K562 (cell line): ENCODE data around the gene MAP3K20. TPM values are rescaled to one million over a fixed set of nuclear protein-coding genes. Genes with fewer than 3 reads are reported as not detected.

Source experiments
- EP400 ChIP-seq: fragments of 450-650 bp; IDR thresholded peaks from 2 replicates; pipeline ENCODE4 v1.6.1; 2017; ENCODE audit warnings: antibody characterized with exemption, mild to moderate bottlenecking, moderate library complexity
- NCOR1 ChIP-seq: fragments of 450-650 bp; IDR thresholded peaks from 2 replicates; pipeline ENCODE4 v1.6.1; 2016; ENCODE audit warnings: mild to moderate bottlenecking, moderate library complexity
- POLR2H ChIP-seq: IDR thresholded peaks from 2 replicates; pipeline ENCODE4 v1.6.1; 2016; ENCODE audit warnings: missing genetic modification characterization, low read depth, mild to moderate bottlenecking, control low read depth, missing compliant biosample characterization, moderate library complexity
- SRF ChIP-seq, 2 experiments: fragments of 250-450, 450-650 bp in 1 of 2; sonication (Bioruptor Pico) in 1 of 2; sonication (generic) in 1 of 2; formaldehyde crosslinking; IDR thresholded peaks; 2 replicates each; pipeline versions ENCODE4 v1.5.0 to v1.5.1; 2020 to 2022; ENCODE audit warnings: mild to moderate bottlenecking in 1 of 2, missing genetic modification reagents in 1 of 2
- TAF15 ChIP-seq: fragments of 200-400 bp; formaldehyde crosslinking; IDR thresholded peaks from 2 replicates; pipeline ENCODE4 v1.6.1; 2017; ENCODE audit warnings: mild to moderate bottlenecking, low read depth, low read length, moderate library complexity
- polyA plus RNA-seq, 8 experiments: library from polyadenylated mRNA; depleted of rRNA in 4 of 8; stranded (reverse) in 5 of 8; unstranded in 3 of 8; fragments of >200 nt; fragmentation: Nextera tagmentation in 2 of 8; fragmentation: Illumina TruSeq in 1 of 8; extraction: Ambion mirVana in 2 of 8; extraction: Trizol in 1 of 8; gene quantifications; 2 replicates each; pipeline versions ENCODE4 v1.2.1 to v1.2.3, GENCODE V29; 2011 to 2014; ENCODE audit warnings: inconsistent platforms in 1 of 8, missing spikeins in 1 of 8
- total RNA-seq, 7 experiments: library from RNA; depleted of rRNA in 6 of 7; stranded (reverse); fragments of >200 nt in 6 of 7; fragmentation: Illumina TruSeq in 2 of 7; extraction: Trizol in 2 of 7; gene quantifications; 2 replicates each; pipeline versions ENCODE4 v1.2.1 to v1.2.3, GENCODE V29; 2011 to 2021; ENCODE audit warnings: low replicate concordance in 1 of 7
- TF ChIP-seq, protein P1 (sequence below): fragments of 200-600 bp; sonication (generic); IDR thresholded peaks from one replicate; pipeline ENCODE4 v1.6.1; 2012; ENCODE audit warnings: mild to moderate bottlenecking, low read depth, low read length, inconsistent platforms
- TF ChIP-seq, protein P2 (sequence below), 2 experiments: fragments of 450-650 bp; IDR thresholded peaks; 2 replicates each; pipeline ENCODE4 v1.6.1; 2016; ENCODE audit warnings: mild to moderate bottlenecking in 2 of 2, borderline replicate concordance in 1 of 2, low read depth in 1 of 2, moderate library complexity in 1 of 2

MAP3K20 gene
- total and polyA plus RNA-seq, 9 of the 15 experiments (the other 6 are each of a cell fraction or from before 2014, with no cell fraction given), result 9.8 to 34.2 (median 27.3) TPM

- TF ChIP-seq, protein P1, sequence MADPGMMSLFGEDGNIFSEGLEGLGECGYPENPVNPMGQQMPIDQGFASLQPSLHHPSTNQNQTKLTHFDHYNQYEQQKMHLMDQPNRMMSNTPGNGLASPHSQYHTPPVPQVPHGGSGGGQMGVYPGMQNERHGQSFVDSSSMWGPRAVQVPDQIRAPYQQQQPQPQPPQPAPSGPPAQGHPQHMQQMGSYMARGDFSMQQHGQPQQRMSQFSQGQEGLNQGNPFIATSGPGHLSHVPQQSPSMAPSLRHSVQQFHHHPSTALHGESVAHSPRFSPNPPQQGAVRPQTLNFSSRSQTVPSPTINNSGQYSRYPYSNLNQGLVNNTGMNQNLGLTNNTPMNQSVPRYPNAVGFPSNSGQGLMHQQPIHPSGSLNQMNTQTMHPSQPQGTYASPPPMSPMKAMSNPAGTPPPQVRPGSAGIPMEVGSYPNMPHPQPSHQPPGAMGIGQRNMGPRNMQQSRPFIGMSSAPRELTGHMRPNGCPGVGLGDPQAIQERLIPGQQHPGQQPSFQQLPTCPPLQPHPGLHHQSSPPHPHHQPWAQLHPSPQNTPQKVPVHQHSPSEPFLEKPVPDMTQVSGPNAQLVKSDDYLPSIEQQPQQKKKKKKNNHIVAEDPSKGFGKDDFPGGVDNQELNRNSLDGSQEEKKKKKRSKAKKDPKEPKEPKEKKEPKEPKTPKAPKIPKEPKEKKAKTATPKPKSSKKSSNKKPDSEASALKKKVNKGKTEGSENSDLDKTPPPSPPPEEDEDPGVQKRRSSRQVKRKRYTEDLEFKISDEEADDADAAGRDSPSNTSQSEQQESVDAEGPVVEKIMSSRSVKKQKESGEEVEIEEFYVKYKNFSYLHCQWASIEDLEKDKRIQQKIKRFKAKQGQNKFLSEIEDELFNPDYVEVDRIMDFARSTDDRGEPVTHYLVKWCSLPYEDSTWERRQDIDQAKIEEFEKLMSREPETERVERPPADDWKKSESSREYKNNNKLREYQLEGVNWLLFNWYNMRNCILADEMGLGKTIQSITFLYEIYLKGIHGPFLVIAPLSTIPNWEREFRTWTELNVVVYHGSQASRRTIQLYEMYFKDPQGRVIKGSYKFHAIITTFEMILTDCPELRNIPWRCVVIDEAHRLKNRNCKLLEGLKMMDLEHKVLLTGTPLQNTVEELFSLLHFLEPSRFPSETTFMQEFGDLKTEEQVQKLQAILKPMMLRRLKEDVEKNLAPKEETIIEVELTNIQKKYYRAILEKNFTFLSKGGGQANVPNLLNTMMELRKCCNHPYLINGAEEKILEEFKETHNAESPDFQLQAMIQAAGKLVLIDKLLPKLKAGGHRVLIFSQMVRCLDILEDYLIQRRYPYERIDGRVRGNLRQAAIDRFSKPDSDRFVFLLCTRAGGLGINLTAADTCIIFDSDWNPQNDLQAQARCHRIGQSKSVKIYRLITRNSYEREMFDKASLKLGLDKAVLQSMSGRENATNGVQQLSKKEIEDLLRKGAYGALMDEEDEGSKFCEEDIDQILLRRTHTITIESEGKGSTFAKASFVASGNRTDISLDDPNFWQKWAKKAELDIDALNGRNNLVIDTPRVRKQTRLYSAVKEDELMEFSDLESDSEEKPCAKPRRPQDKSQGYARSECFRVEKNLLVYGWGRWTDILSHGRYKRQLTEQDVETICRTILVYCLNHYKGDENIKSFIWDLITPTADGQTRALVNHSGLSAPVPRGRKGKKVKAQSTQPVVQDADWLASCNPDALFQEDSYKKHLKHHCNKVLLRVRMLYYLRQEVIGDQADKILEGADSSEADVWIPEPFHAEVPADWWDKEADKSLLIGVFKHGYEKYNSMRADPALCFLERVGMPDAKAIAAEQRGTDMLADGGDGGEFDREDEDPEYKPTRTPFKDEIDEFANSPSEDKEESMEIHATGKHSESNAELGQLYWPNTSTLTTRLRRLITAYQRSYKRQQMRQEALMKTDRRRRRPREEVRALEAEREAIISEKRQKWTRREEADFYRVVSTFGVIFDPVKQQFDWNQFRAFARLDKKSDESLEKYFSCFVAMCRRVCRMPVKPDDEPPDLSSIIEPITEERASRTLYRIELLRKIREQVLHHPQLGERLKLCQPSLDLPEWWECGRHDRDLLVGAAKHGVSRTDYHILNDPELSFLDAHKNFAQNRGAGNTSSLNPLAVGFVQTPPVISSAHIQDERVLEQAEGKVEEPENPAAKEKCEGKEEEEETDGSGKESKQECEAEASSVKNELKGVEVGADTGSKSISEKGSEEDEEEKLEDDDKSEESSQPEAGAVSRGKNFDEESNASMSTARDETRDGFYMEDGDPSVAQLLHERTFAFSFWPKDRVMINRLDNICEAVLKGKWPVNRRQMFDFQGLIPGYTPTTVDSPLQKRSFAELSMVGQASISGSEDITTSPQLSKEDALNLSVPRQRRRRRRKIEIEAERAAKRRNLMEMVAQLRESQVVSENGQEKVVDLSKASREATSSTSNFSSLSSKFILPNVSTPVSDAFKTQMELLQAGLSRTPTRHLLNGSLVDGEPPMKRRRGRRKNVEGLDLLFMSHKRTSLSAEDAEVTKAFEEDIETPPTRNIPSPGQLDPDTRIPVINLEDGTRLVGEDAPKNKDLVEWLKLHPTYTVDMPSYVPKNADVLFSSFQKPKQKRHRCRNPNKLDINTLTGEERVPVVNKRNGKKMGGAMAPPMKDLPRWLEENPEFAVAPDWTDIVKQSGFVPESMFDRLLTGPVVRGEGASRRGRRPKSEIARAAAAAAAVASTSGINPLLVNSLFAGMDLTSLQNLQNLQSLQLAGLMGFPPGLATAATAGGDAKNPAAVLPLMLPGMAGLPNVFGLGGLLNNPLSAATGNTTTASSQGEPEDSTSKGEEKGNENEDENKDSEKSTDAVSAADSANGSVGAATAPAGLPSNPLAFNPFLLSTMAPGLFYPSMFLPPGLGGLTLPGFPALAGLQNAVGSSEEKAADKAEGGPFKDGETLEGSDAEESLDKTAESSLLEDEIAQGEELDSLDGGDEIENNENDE, result no peak
- TF ChIP-seq, protein P2, sequence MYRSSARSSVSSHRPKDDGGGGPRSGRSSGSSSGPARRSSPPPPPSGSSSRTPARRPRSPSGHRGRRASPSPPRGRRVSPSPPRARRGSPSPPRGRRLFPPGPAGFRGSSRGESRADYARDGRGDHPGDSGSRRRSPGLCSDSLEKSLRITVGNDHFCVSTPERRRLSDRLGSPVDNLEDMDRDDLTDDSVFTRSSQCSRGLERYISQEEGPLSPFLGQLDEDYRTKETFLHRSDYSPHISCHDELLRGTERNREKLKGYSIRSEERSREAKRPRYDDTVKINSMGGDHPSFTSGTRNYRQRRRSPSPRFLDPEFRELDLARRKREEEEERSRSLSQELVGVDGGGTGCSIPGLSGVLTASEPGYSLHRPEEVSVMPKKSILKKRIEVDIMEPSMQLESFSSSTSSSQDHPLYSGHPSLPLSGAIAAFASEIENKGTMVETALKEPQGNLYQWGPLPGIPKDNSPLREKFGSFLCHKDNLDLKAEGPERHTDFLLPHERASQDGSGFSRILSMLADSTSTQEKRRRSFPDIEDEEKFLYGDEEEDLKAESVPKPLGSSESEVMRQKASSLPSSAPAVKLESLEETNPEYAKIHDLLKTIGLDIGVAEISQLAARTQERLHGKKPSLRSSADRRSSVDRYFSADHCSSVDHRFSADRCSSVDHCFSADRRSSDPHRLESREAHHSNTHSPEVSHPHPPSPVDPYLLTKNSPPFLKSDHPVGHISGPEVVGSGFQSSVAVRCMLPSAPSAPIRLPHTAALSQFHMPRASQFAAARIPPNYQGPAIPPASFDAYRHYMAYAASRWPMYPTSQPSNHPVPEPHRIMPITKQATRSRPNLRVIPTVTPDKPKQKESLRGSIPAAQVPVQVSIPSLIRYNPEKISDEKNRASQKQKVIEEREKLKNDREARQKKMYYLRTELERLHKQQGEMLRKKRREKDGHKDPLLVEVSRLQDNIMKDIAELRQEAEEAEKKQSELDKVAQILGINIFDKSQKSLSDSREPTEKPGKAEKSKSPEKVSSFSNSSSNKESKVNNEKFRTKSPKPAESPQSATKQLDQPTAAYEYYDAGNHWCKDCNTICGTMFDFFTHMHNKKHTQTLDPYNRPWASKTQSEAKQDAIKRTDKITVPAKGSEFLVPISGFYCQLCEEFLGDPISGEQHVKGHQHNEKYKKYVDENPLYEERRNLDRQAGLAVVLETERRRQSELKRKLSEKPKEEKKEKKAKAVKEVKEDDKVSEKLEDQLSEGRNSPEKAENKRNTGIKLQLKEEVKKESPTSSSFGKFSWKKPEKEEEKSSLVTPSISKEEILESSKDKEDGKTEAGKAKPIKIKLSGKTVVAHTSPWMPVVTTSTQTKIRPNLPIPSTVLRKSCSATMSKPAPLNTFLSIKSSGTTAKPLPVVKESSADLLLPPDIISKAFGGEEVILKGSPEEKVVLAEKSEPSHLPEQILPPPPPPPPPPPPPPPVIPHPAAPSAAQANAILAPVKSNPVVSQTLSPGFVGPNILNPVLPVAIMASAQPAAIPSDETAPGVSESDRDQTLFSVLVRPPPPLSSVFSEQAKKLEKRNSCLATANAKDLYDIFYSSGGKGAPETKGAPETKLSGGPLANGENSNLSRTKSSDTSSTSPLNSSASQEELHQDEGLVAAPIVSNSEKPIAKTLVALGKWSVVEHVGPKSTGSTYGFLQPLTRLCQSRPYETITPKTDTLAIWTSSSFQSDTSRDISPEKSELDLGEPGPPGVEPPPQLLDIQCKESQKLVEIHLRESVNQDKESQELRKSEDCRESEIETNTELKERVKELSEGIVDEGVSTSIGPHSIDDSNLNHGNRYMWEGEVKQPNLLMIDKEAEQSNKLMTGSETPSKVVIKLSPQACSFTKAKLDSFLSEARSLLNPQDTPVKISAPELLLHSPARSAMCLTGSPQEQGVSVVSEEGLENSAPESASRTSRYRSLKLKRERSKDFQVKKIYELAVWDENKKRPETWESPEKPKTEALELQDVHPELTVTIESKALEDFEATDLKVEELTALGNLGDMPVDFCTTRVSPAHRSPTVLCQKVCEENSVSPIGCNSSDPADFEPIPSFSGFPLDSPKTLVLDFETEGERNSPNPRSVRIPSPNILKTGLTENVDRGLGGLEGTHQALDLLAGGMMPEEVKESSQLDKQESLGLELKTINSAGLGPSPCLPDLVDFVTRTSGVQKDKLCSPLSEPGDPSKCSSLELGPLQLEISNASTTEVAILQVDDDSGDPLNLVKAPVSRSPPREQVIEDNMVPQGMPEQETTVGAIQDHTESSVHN (IDR thresholded peaks at IDR 0.05; ENCODE audit: borderline replicate concordance in 1 of 2, low read depth in 1 of 2), result no peak
- TF ChIP-seq NCOR1 (peak; percentile 70), TAF15 (no peak), SRF (CRISPR knock-in tag; IDR thresholded peaks at IDR 0.05) (no peak), EP400 (no peak), POLR2H (no peak)
These were observed 215.8 kb downstream of the MAP3K20 start (continued) for GRCh38 chr2:173291412-173291811.
